ENCODE data around the gene AKAP11.
"Not testable (repeated sequence)": the region's sequence is repeated elsewhere in the genome, so short reads cannot be mapped to it uniquely, and the experiment has no call there.

Gene AKAP11, protein sequence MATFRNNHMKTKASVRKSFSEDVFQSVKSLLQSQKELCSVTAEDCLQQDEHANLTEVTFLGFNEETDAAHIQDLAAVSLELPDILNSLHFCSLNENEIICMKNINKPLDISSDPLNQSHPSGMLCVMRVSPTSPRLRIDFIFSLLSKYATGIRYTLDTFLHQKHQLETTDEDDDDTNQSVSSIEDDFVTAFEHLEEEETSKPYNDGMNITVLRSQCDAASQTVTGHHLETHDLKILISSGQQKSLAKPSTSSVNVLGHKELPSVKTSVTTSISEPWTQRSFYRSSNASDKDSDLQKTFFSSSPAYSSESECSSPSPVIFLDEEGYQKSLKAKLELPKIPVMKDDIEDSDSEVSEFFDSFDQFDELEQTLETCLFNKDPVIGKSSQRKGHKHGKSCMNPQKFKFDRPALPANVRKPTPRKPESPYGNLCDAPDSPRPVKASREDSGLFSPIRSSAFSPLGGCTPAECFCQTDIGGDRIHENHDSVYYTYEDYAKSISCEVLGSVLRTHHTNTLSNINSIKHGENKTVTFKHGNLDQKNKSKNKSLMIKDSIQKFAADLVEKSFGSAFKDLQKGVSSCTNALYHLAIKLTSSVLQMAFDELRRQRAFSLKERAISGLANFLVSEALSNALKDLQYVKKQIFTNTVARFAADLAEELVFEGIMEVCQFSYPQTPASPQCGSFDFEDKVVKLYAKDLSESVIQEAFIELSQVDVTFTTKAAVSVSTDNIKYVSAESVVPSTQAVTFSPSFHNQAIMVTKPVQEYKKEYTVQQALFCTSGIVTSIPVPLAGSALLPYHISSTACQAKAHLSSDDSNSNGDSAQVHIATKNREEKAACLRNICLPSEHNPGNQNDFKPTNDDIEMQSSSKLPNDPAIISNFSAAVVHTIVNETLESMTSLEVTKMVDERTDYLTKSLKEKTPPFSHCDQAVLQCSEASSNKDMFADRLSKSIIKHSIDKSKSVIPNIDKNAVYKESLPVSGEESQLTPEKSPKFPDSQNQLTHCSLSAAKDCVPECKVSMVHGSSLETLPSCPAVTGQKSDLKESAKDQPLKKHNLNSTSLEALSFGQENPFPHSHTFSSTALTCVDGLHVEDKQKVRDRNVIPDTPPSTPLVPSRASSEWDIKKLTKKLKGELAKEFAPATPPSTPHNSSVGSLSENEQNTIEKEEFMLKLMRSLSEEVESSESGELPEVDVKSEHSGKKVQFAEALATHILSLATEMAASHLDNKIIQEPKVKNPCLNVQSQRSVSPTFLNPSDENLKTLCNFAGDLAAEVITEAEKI (N-terminal part only)

DNA sequence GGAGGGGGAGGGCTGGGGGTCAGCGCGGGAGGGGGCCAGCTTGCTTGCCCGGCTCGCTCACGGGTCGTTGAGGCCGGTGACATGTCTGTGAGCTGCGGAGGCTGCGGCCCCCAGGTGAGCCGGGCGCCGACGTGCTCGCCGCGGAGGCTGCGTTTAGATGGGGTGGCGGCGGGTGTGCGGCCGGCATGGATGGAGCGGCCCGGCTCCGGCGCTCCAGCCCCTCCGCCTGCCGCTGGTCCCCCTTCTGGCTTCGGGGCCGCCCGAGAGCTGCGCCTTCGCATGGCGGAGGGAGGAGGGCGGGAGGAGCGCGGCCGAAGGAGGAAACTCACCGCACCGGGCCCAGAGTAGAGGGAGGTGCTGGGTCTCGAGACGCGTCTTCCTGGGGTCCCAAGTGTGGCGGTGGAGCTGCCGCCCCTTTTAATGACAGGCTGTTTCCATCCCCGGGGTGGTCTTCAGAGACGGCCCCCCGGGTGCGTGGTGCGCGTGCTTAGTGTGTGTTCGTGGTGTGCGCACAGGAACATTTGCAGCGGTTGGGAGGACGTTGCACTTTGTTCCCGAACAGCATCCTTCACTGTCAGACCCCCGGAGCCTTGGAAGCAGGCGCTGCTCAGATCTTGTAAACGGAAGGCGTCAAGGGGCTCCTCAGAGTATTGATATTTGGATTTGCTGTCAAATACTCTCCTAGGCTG lies at the start of gene AKAP11:
TSS of gene AKAP11 (plus strand) at position 38 of the 689 bp plus-strand sequence. CDS start 14,197 bp downstream, outside the sequence.
- DNase-seq: no peak

DNA sequence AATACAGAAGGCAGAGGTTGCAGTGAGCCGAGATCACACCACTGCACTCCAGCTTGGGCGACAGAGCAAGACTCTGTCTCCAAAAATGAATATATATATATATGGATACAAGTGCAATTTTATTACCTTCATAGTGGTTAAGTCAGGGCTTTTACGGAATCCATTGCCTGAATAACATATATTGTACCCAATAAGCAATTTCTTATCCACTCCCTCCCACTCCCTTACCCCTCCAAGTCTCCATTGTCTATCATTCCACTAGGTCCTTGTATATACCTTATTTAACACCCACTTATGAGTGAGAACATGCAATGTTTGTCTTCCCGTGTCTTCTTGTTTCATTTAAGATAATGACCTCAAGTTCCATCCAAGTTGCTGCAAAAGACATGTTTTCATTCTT lies 48.3 kb upstream of the AKAP11 start:
- DNase-seq: no peak

DNA sequence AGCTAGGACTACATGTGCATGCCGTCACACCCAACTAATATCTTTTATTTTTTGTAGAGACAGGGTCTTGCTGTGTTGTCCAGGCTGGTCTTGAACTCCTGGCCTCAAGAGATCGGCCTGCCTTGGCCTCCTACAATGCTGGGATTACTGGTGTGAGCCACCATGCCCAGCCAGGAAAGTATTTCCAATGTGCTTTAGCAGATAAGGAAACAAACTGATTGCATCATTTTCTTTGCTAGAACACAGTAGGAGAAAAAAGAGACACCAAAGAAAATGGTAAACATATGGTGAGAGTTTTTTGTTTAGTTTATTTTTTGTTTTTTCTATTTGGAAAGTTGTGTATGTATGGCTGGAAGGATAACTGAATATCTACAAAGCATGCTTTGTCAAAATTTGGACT lies 46.9 kb upstream of the AKAP11 start:
- no peak for DNase-seq

DNA sequence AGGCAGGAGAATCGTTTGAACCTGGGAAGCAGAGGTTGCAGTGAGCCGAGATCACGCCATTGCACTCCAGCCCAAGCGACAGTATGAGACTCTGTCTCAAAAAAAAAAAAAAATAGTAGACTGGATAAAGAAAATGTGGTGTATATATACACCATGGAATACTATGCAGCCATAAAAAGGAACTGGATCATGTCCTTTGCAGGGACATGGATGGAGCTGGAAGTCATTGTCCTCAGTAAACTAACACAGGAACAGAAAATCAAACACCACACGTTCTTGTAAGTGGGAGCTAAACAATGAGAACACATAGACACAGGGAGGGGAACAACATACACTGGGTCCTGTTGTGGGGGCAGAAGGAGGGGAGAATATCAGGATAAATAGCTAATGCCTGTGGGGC lies 45.2 kb upstream of the AKAP11 start:
- not testable (repeated sequence) for DNase-seq

DNA sequence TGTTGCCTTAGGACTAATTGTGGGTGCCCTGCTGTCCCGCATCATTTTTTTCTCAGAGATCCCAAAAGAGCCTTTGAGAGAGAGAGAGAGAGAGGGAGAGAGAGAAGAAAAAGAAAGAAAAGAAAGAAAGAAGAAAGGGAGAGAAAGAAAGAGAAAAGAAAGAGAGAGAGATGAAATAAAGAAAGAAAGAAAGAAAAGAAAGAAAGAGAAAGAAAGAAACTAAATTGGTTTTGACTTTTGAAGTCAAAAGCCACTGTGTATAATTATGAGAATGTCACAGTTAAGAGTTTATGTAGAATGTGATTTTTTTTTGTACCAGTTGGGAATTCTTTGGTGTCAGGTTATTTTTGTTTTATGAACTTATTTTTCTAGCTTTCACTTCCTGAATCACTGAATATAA lies 43.4 kb upstream of the AKAP11 start:
- no peak for DNase-seq

DNA sequence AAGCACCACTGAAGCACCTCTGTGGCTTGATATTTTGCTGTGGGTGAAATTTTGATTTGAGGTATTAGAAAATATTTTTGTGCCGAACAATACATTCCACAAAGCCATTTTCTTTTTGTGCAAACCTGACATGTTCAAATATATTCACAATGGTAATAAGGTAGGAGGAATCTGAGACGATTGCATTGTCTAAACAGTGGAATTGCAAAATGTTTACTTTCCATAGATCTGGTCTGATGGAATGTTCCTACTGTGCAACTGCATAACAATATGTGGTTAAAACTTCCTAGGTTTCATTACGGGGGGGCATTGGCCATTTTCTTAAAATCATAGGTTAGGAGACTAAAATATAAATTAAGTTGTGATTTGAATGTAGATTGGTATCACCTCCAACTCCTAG lies 42.7 kb upstream of the AKAP11 start:
- DNase-seq: no peak

DNA sequence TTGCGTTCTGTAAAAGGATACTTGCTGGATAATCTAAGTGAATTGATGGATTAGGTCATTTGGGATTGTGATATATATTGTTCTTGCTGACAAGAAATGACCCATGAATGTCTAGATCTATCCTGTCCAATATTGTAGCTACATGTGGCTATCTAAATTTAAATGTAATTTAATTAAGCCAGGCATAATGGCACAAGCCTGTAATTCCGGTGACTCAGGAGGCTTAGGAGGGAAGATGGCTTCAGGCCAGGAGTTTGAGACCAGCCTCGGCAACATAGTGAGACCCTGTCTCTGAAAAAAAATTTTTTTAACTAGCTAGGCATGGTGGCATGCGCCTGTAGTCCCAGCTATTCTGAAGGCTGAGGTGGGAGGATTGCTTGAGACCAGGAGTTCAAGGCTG lies 39.3 kb upstream of the AKAP11 start:
- DNase-seq: no peak

DNA sequence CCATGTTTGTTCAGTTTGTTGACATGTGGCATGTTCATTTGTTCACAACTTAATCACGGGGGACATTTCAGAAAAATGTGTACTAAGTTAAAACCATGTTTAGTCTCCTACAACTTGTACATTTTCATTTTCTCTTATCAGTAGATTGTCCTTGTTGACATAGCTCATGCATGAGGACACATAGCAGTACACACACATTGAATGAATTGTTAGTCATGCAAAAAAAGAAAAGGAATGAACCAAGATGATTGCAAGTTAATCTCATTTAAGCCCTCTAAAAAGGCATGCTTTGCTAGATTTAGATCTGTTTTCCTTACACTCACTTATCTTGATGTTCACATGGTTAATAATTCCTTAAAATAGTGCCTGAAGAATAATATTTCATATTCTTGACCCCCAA lies 38.2 kb upstream of the AKAP11 start:
- DNase-seq: no peak

DNA sequence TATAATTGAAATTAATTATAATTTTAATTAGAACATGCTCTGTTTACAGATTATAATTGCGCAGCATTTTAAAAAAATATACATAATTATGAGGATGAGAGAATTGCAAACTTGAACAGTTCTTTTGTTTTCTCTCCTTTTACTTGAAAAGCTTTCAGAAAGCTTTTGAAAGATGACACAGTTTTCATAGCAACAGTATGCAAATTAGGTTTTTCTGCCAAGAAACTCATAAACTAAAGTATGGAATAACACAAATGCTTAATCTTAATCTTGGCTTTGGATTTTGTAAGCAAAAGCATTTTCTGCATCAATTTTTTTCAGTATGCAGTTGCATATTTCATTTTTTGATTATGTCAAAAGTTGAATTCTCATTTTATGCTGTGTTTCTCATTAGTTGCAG lies 32.8 kb upstream of the AKAP11 start:
- DNase-seq: no peak

DNA sequence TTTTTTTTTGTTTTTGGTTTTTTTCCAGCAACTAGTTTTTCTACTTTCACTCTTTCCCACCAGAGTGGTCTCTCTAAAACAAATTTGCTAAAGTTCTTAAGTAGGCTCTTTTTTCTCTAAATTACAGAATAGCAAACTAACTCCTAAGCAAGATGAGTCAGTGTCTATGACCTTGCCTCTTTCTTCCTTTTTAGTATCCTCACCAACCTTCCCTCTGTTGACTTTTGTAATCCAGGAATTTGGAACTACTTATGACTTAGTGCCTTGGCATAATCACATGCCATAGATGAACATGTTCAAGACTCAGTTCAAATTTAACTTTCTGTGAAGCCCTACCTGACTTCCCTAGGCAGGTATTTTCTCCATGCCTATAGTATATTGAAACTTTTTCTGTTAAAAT lies 32.3 kb upstream of the AKAP11 start:
- DNase-seq: no peak

DNA sequence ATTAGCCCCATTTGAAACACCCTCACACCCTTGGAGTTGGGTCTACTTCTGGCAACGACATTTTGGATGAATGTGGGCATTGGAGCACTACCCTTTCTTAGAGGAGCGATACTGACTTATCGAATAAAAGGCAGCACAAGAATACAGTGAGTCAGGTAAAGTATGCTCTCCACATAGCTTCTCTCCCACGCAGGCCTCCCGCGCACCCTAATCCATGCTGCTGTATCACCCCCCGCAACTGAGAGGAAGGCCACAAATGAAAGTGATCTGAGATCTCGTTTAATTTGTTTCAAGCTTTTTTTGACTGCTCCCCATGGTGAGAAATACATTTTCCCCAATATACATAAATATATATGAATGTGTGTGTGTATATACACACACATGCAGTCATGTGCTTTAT lies 25.4 kb upstream of the AKAP11 start:
- DNase-seq: no peak

DNA sequence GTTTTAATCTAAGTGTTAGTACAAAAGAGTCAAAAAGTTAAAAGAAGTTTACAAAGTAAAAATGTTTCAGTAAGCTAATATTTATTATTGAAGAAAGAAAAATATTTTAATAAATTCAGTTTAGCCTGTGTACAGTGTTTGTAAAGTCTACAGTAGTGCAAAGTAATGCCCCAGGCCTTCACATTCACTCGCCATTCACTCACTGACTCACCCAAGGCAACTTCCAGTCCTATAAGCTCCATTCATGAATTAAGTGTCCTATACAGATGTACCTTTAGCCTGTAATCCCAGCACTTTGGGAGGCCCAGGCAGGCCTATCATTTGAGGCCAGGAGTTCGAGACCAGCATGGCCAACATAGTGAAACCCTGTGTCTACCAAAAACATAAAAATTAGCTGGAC lies 24.1 kb upstream of the AKAP11 start:
- DNase-seq: no peak

DNA sequence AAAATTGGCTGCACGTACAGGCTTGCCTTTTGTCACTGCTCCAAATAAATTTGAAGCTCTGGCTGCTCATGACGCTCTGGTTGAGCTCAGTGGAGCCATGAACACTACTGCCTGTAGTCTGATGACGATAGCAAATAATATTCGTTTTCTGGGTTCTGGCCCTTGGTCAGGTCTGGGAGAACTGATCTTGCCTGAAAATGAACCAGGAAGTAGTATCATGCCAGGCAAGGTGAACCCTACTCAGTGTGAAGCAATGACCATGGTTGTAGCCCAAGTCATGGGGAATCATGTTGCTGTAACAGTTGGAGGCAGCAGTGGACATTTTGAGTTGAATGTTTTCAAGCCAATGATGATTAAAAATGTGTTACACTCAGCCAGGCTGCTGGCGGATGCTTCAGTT lies 16.1 kb upstream of the AKAP11 start:
- DNase-seq: no peak

DNA sequence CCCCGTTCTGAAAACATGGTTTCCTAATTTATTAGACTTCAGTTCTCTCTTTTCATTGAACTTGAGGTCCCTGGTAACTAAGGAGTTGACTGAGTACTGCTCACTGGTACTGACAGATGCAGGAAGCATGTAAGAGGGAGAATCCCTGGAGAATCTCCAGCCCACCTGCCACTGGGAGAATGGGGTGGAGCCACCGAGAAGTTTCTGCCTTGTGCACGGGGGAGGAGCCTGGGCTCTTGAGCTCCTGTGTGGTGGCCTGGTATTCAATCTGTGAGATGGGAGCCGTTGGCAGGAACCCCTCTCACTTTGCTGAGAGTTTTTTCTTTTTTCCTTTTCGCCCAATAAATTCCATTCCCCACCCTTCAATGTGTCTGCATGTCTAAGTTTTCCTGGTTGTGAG lies 13.2 kb upstream of the AKAP11 start:
- DNase-seq: no peak

DNA sequence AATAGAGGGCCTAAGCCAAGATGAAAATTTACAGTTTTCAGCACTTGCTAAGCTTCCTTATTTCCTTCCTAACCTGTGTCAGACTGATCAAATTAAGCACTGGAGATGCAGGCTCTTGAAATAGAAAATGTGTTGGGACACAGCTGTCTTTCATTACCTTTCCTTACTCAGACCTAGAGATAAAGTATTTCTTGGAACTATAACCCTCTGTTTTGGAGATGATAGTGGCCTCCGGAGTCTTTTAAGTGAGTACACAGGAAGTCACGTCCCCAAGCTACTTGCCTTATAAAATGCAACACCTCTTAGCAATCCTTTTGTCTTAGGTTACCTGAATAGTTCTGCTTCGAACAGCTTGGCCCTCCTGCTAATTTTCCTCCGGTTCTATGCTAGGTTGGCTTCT lies 12.4 kb upstream of the AKAP11 start:
- no peak for DNase-seq

DNA sequence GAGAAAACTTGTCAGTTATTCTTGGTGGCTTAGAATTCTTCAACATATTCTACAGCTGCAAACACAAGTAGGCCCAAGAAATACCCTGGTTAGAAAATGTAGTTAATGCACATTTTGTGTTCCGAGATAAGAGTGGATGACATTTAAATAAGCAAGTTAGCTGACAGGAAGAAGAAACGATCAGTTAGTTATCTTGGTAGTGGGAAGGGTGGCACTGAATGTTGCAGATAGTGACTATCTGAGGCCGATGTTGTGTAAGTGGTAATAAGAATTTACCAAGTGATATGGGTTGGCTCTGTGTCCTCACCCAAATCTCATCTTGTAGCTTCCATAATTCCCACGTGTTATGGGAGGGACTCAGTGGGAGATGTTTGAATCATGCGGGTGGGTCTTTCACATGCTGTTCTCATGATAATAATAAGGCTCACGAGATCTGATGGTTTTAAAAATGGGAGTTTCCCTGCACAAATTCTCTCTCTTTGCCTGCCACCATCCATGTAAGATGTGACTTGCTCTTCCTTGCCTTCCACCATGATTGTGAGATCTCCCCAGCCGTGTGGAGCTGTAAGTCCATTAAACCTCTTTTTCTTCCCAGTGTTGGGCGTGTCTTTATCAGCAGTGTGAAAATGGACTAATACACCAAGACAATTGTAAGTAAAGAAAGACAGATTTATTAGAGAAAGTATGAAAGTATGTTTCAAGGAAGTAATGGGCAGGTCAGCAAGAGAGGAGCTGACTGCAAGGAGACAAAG lies 10.9 kb upstream of the AKAP11 start:
- no peak for DNase-seq

DNA sequence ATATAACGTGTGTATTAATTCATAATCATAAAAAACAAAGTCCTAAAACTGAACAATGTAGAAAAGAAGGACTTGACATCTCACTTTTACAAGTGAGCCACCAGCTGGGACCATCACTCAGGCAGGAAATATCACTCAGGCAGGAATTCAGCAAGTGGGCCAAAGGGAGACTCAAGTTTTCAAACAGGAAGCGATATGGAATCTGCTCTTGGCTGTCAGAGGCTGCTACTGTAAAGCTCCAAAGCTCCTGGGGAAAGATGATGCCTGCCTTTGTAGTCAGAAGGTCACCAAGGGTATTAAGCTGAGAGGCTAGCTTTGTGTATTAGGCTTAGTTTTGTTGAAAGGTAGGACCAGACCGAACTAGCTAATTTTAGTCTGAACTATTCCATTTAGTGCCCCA lies 5.5 kb upstream of the AKAP11 start:
- DNase-seq: no peak

DNA sequence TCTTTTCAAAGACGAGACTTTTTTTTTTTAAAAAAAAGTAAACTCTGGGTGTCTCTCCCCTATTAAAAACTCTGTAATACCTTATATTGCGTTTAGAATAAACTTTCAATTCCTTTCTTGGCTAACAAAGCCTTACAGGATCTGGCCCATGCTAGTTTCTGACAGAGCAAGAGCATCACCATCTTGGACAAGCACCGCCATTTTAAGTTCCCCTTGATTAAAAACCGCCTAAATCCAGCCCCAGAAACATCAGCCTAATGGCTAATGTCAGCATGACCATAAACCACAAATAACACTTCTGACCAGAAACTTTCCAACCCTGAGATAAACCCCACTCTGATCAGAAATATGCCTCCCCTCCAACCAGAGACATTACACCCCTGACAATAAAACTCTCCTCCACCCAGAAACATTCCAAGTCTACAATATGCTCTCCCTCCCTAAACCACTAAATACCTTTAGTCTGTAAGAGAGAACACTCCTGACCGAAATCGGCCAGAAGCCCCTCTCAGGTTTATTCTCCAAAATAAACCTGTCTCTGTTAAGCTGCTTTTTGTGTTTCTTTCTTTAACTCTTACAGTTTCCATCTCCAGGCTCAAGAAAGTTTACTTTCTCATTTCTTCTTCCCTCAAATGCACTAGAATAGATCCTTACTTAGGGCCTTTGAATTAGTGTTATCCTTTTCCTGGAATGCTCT lies 1.6 kb upstream of the AKAP11 start:
- no peak for DNase-seq

DNA sequence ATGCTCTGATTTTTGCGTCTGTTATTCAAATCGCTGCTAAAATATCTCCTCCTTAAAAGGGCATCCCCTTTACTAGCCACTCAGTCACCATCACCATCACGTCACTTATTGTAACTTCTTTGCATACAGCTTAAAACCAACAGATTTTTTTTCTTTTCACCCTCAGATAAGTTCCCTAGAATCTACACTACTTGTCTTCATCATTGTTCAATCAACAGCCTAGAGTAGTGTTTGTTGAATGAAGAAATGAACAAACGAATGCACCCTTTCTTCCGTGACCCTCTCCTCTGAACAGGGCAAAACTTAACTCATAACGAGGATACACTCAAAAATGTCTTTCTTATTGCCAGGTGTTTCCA lies 1.1 kb upstream of the AKAP11 start:
- DNase-seq: no peak

DNA sequence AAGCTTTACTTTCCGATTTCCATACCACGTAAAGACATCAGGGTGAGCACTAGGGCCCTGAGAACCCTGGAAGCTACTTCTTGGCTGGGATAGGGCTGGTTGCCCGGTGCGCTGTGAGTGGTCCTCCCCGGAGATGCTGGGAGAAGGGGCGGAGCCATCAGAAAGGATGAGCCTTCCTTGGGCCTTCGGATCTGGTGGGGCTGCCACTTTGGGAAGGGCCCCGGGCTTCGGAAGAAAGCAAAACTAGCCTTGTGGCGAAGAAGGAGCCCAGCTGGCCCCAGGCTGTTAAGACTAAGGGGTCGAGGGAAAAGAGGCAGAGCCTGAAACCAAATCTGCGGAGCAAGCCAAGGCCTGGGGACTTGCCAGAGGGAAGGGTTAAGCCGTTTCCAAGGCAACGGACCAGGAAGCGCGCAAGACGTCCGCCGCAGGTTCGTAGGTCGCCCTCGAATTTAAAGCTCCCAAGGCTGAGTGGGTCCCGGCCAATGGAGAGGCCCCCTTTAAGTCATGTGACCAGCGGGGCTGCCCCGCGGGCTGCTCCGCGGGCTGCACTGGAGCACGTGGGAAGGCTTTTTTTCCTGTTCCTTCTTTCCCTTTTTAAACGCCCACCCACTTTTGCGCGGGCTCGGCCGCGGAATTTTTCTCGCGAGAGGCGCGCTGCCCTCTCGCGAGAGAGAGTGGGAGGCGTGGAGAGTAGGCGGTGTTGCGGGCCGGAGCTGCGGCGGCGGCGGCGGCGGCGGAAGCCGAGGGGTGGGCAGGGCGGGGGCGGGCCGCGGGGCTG lies 426 bp upstream of the AKAP11 start:
- DNase-seq: peak; percentile 99

DNA sequence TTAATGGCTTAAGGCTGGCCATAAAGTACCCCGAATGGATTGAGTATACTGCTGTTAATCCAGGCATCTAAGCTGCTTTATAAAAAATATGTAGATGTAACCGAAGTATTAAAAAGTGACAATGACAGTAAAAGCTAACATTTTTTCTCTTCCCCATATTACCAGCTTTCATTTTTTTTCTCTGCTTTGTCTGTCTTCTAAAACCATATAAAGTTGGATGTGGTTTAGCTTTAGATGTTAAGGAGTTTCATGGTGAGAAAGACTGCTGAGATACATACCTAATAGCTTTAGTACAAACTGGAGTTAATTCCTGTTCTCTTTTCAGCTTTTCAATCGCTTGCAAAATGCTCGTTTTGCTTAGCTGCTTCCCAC lies 838 bp downstream of the AKAP11 start:
- DNase-seq: no peak
